Activated CD8-positive, alpha-beta memory T cell treated with anti-CD3 and anti-CD28 coated beads, Interleukin-2, amount 10 ng/mL, durations not matched to agents 7 days and 5 days (primary cell): ENCODE measurements around the gene EFCAB11. TPM values are rescaled to one million over a fixed set of nuclear protein-coding genes. Genes with fewer than 3 reads are reported as not detected.

Source experiments
- ATAC-seq: fragments of 150-1000 bp; cut with Tn5 transposase; one replicate; pipeline ENCODE4 v1.10.0; 2021; ENCODE audit warnings: moderate library complexity
- CTCF ChIA-PET: fragments of 350-600 bp; sonication (Branson Sonifier 250); formaldehyde crosslinking; loops from one replicate; lab custom pipeline; 2021; ENCODE audit warnings: antibody characterized with exemption; lab: Charles Lee
- DNase-seq: peaks from one replicate; pipeline ENCODE4 v3.0.0-alpha.2; 2020
- H3K27ac Mint-ChIP-seq: one replicate; pipeline ENCODE4 v1.8.0; 2021; ENCODE audit warnings: mild to moderate bottlenecking, mixed read lengths
- H3K27me3 Mint-ChIP-seq: one replicate; pipeline ENCODE4 v1.8.0; 2021; ENCODE audit warnings: mixed read lengths
- H3K36me3 Mint-ChIP-seq: one replicate; pipeline ENCODE4 v1.8.0; 2021; ENCODE audit warnings: mild to moderate bottlenecking, mixed read lengths
- H3K4me1 Mint-ChIP-seq: one replicate; pipeline ENCODE4 v1.8.0; 2021; ENCODE audit warnings: mixed read lengths
- H3K4me3 Mint-ChIP-seq: one replicate; pipeline ENCODE4 v1.8.0; 2021; ENCODE audit warnings: mild to moderate bottlenecking, moderate library complexity, mixed read lengths
- H3K9me3 Mint-ChIP-seq: one replicate; pipeline ENCODE4 v1.8.0; 2022; ENCODE audit warnings: low read depth, mixed read lengths
- total RNA-seq, 2 experiments: library from RNA; stranded (reverse); gene quantifications; one replicate each; pipeline ENCODE4 v1.2.3, GENCODE V29; 2021

Gene EFCAB11, protein sequence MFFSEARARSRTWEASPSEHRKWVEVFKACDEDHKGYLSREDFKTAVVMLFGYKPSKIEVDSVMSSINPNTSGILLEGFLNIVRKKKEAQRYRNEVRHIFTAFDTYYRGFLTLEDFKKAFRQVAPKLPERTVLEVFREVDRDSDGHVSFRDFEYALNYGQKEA
- 10 to 100 TPM; 11.3 to 12.4 TPM for total RNA-seq

DNA sequence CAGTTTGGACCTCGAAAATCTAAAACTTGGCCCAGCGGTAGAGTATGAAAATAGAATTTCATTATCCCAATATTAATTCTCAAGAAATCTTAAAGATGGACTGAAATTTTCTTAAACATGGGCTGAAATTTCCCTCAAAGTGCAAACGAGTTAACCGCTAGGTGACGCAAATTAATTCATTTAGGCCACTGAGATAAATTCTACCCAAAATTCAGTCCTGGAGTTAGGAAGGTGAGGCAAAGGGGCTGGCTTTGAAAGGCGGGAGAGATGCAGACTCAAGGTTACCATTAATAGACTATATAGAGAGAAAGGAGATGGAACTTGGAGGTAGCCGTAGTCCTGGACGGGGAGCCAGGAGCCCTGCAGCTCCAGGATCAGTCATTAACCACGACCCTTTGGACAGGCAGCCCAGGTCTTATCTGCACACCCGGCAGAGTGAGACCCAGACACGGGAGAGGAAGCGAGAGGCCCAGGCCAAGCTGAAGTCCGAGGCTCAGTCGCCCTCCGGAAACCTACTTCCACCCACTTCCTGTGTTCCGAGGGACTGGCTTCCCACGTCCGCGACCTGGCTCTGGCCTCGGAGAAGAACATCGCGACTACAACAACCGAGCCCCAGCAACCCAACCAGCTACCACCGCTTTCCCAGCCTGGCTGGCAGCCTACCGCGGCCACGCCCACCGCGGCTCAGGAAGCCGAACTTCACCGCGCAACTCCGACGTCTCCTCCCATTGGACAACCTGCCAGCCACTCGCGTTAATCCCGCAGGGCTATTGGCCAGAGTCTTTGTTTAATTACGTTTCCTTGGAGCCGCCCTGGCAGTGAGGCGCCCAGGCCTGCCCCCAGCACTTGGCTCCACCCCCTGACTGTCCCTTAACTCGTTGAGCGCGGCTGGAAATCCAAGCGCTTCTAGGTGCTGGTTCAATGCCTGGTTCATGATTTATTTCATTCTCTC lies at the start of gene EFCAB11:
Gene EFCAB11, minus strand, starts transcription at position 661 of the 952 bp plus-strand sequence. Its CDS starts 70 bp downstream, at position 591.
- H3K27ac Mint-ChIP-seq = peak within 1 kb of the TSS; percentile 90
- H3K36me3 Mint-ChIP-seq = peaks cover 41% of the 10 kb centered on the region
- ATAC-seq (peak; percentile 85), DNase-seq (peak; percentile 98)
- H3K9me3 Mint-ChIP-seq = no peaks in the 10 kb centered on the region
- H3K4me3 Mint-ChIP-seq = peak within 1 kb of the TSS; percentile 93
- H3K4me1 Mint-ChIP-seq = peaks cover 43% of the 10 kb centered on the region
- no peaks in the 10 kb centered on the region for H3K27me3 Mint-ChIP-seq
- CTCF ChIA-PET = interaction anchor here (1.0 to 10.6 kb wide), 5 partner anchors 13 to 445 kb away, joined by 3 to 81 read pairs (median 10); no protein-coding TSS in a partner anchor

DNA sequence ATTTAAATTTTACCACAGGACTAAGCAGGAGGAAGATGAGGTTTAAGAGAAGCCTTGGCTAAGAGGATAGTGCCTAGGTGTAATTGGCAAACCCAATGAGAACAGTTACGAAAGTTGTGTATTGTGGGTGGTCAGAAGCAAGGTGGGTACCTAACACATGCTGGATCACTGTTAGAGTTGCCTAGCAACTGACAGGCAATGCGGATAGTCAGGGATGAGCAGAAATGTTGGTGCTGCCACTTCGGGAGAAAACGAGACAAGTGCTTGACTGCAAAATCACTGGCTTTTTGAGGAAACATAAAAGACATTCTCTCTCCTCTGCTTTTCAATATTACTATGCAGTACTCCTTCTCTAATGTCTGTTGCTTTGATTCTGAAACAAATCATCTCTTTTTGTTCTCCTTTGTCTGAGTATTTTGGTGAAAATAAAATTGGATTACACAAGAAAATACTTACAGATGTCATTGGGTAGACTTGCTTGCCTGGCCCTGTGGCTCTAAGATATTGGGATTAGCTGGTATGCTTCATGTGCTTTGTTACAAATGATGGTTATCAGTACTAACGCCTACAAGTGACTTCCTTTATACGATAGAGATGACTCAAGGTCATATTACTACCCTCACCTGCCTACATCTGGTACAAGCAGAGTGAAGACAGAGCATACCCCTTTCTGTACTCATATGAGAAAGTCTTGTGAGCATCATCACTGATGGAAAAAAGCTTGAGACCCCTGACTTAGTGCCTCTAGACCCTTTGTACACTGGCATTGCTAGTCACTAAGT lies 49.2 kb upstream of the EFCAB11 start:
- CTCF ChIA-PET = interaction anchor here (2.6 kb wide), 1 partner anchor 30 kb away, joined by 11 read pairs; no protein-coding TSS in a partner anchor
- peak; percentile 51 for ATAC-seq
- H3K36me3 Mint-ChIP-seq = peaks cover 48% of the 10 kb centered on the region

DNA sequence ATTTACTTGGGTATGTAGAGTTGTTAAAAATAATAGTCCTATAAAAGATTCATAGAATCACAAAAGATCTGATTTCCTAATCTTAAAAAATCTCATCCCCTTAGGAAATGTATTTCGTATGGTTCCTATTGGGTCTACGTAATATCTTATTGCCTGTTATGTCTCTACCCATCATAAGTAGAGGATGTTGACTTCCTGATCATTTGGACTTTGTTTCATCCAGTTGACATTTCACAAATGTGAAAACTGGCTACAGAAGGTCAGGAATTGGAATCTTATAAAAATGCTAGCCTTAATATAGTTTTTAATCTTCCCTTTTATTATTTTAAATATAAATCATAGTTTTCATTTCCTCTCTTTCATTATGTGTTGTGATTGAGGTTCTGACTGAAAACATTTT lies 46.4 kb upstream of the EFCAB11 start:
- Mint-ChIP-seq H3K27ac (no peak overlapping the region), H3K9me3 (no peaks in the 10 kb centered on the region), H3K27me3 (no peaks in the 10 kb centered on the region), H3K36me3 (peaks cover 50% of the 10 kb centered on the region), H3K4me1 (peaks cover 12% of the 10 kb centered on the region), H3K4me3 (no peak overlapping the region)
- CTCF ChIA-PET = interaction anchor here (2.6 kb wide), 1 partner anchor 28 kb away, joined by 11 read pairs; no protein-coding TSS in a partner anchor
- ATAC-seq = no peak
- DNase-seq = no peak

More for the DNA sequence above, 49.2 kb upstream of the EFCAB11 start:
- H3K27me3 Mint-ChIP-seq = no peaks in the 10 kb centered on the region
- H3K4me1 Mint-ChIP-seq = peaks cover 18% of the 10 kb centered on the region
- H3K27ac Mint-ChIP-seq = no peak overlapping the region
- no peak for DNase-seq
- no peak overlapping the region for H3K4me3 Mint-ChIP-seq
- H3K9me3 Mint-ChIP-seq = no peaks in the 10 kb centered on the region

DNA sequence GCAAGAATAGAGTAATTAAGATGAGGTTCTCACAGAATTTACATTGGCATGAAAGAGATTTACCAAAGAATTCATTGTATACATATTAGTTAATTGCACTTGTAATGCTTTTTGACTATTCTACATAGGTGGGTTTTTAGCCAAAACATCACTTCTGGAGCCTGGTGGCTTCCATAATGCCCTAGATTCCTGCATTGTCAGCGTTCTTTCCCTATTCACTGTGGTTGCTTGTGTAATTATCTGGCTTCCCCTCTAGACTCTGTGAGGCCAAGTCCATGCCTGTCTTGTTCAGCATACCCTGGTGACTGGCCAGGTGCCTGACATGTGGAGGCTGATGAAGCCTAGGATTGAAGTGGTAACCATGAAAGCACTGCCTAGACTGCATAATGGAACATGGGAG lies 42.4 kb upstream of the EFCAB11 start:
- no peaks in the 10 kb centered on the region for H3K27me3 Mint-ChIP-seq
- H3K9me3 Mint-ChIP-seq = no peaks in the 10 kb centered on the region
- peaks cover 46% of the 10 kb centered on the region for H3K36me3 Mint-ChIP-seq
- H3K4me1 Mint-ChIP-seq = no peaks in the 10 kb centered on the region
- DNase-seq (no peak), ATAC-seq (no peak)
- no peak overlapping the region for H3K27ac Mint-ChIP-seq
- CTCF ChIA-PET = no interaction called here
- H3K4me3 Mint-ChIP-seq = no peak overlapping the region

DNA sequence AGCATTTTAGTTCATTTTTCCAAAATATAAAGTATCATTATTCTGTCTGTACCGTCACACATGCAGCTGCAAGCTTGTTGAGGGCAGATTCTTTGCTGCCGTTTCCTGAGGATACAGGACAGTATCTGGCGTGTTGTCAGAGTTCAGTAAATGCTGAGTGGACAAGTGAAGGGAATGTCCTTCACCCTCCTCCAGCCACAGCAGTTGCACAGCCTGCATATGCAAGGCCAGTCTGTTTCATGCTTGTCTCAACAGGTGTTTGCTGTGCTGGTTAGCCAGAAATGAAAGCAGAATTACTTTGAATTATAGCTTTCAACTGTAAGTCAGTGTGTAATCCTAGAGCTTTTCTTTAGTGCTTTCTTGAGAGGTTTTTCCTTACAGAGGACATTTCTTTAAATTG lies 37.7 kb upstream of the EFCAB11 start:
- CTCF ChIA-PET = interaction anchor here (0.8 to 1.2 kb wide), 3 partner anchors 20 to 242 kb away, joined by 3 to 4 read pairs (median 4); no protein-coding TSS in a partner anchor
- Mint-ChIP-seq H3K9me3 (no peaks in the 10 kb centered on the region), H3K27me3 (no peaks in the 10 kb centered on the region), H3K36me3 (peaks cover 47% of the 10 kb centered on the region), H3K4me1 (no peaks in the 10 kb centered on the region), H3K27ac (no peak overlapping the region), H3K4me3 (no peak overlapping the region)
- ATAC-seq (no peak), DNase-seq (no peak)

DNA sequence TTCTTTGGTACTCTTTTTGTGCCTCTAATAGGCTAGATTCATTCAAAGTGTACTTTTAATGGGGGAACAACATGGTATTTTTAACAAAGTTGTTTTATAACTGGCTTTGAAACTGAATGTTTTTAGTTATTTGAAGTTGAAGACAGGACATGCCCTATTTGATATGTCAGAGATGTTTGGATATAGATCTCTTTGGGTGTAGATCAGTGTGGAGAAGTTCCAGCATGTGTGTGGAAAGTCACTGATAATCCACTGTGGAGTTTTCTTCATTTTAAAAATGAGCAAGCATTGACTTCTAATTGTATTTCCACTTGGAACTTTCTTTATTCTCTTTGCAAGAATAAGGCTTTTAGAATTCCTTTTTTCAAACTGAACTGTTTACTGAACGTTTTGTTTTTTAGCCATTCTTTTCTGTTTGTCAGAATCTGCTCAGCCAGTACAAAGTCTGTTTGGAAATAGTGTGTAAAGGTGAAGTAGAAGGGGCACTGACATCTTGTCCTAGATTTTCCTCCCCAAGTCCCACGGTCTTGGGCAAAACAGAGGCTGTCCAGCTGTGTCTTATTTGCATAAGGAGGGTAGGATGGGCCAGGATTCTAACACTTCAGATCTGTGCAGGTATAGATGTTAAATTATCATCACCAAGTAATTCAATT lies 36.2 kb upstream of the EFCAB11 start:
- CTCF ChIA-PET = no interaction called here
- Mint-ChIP-seq H3K9me3 (no peaks in the 10 kb centered on the region), H3K36me3 (peaks cover 41% of the 10 kb centered on the region), H3K27me3 (no peaks in the 10 kb centered on the region), H3K4me3 (no peak overlapping the region), H3K27ac (no peak overlapping the region), H3K4me1 (no peaks in the 10 kb centered on the region)
- no peak for DNase-seq
- no peak for ATAC-seq

DNA sequence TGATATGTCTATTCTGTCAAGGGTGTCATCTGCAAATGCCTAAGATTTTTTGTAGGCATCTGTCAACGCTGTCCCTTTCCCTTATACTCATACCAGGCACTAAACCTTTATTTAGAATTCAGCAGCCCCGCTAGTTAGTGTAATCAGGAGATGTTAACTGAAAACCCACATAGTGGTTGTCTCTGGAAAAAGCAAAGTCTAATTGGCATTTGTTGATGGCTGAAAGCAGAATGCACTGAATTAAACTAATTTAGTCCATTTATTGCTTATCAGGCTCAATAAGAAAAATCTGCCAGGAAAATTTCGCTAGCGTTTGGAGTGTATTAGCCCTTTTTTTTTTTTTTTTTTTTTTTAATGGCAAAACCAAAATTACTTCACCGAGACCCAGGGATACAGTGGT lies 35.7 kb upstream of the EFCAB11 start:
- no peak for DNase-seq
- no peaks in the 10 kb centered on the region for H3K9me3 Mint-ChIP-seq
- no peaks in the 10 kb centered on the region for H3K4me1 Mint-ChIP-seq
- no peak for ATAC-seq
- no peak overlapping the region for H3K4me3 Mint-ChIP-seq
- H3K27me3 Mint-ChIP-seq = no peaks in the 10 kb centered on the region
- CTCF ChIA-PET = interaction anchor here (1.1 to 1.9 kb wide), 2 partner anchors 17 to 25 kb away, joined by 3 to 7 read pairs; no protein-coding TSS in a partner anchor
- no peak overlapping the region for H3K27ac Mint-ChIP-seq
- H3K36me3 Mint-ChIP-seq = peaks cover 41% of the 10 kb centered on the region

DNA sequence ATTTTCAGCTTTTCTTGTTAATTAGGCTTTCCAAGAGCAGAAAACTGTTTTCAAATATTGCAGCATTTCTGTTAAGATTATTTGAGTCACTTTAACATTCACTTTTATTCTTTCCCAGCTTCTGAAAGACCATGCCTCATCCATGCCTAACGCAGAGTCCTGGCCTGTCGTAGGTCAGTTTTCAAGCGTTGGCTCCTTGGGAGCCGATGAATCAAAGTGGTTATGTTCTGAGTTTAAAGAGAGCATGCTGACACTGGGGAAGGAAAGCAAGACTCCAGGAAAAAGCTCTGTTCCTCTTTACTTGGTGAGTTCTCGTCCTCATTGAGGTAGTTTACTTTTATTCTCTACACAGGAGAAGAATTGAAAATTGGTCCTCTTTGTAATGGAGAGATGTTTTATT lies 34.3 kb upstream of the EFCAB11 start:
- no peak for DNase-seq
- CTCF ChIA-PET = interaction anchor here (1.9 kb wide), 1 partner anchor 16 kb away, joined by 7 read pairs; no protein-coding TSS in a partner anchor
- Mint-ChIP-seq H3K36me3 (peaks cover 43% of the 10 kb centered on the region), H3K4me3 (no peak overlapping the region), H3K9me3 (no peaks in the 10 kb centered on the region), H3K27ac (no peak overlapping the region), H3K27me3 (no peaks in the 10 kb centered on the region), H3K4me1 (no peaks in the 10 kb centered on the region)
- no peak for ATAC-seq

DNA sequence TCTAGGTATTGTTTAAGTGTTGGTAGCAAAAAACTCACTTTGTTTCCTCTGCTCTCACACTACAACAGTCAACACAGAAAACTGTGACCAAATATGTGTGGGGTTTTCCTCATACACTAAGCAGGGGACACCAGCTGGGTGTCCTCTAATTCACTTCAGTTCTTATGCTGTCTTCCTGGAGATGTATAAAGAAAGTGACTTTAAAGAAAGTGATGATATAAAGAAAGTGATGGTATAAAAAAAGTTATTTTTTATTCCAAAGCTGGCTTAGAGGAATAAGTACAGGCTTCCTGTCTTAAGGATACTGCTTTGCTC lies 32.6 kb upstream of the EFCAB11 start:
- Mint-ChIP-seq H3K9me3 (no peaks in the 10 kb centered on the region), H3K27me3 (no peaks in the 10 kb centered on the region)

DNA sequence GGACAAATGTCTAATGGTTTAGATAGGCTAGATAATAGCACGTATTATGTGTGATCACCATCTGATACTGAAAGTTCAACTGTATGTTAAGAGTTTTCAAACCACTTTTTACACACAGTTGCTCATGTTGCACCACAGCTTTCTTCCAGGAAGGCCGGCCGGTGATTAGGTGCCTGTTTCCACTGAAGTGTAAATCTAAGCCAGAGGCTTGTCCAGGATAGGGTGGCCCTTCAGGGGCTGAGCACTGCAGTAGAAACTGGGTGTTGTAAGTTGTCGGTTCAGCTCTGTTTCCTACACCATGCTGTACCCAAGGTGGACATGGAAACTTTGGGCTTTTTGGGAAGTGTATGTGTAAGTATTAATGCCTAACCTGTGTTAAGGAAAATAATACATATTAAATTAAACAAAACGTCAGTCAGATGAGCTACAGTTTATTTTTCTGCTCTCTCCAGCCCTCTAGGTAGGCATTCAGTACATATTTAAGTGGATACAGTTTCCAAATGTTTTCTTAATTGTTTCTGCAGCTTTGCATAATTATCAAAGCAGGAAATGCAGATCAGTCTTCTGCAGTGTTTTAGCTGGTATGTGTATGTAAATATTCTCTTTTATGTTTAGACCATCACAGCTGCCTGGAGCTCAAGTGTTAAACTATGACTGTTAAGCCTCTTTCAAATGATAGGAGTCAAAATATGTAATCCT lies 32.1 kb upstream of the EFCAB11 start:
- H3K9me3 Mint-ChIP-seq = no peaks in the 10 kb centered on the region
- H3K4me3 Mint-ChIP-seq = no peak overlapping the region
- H3K27ac Mint-ChIP-seq = no peak overlapping the region
- no peaks in the 10 kb centered on the region for H3K4me1 Mint-ChIP-seq
- no peaks in the 10 kb centered on the region for H3K27me3 Mint-ChIP-seq
- DNase-seq = no peak
- no peak for ATAC-seq
- CTCF ChIA-PET = interaction anchor here (1.1 to 4.1 kb wide), 2 partner anchors 14 to 249 kb away, joined by 3 to 23 read pairs; no protein-coding TSS in a partner anchor
- H3K36me3 Mint-ChIP-seq = peaks cover 36% of the 10 kb centered on the region

More for the DNA sequence above, 32.6 kb upstream of the EFCAB11 start:
- Mint-ChIP-seq H3K27ac (no peak overlapping the region), H3K36me3 (peaks cover 36% of the 10 kb centered on the region), H3K4me1 (no peaks in the 10 kb centered on the region), H3K4me3 (no peak overlapping the region)
- CTCF ChIA-PET = interaction anchor here (1.1 to 4.1 kb wide), 2 partner anchors 14 to 248 kb away, joined by 3 to 23 read pairs; no protein-coding TSS in a partner anchor
- ATAC-seq = no peak
- no peak for DNase-seq

DNA sequence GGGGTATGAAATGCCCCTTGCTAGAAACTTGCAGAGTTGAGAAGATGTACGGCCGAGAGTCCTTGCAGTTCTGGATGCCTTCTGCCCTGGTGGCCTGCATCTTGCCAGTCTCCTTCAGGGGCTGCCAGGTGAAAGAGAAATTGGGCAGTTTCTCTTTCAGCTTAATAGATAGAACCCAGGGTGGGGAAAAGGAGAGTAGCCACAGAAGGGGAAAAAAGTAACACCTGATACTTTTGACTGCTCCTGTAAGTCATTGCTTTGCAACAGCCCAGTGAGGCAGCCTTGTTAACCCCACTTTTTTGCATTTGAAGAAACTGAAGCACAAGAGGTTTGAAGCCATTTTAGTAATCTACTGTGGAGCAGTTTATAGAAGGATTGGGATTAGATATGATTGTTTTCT lies 28.8 kb upstream of the EFCAB11 start:
- ATAC-seq = no peak
- peak overlapping the region; percentile 8 for H3K27ac Mint-ChIP-seq

DNA sequence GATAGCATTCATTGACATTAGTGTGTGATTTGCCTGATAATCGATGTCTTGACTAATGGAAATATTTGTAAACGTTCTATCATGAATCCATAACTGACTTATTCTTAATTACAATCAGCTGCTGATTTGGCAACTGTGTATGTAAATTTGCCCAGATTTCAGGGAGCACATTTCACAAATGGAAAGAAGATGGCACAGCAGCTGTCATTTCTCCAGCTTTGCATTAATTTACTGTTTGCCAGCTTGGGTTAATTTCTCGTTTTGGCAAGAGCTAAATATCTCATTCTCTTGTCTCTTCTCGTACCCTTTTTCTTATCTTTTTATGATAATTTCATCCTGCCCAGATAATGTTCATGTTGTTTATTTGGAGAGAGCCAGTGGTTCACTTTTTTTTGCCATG lies 24.1 kb upstream of the EFCAB11 start:
- H3K4me3 Mint-ChIP-seq = no peak overlapping the region
- no peak overlapping the region for H3K27ac Mint-ChIP-seq
- H3K9me3 Mint-ChIP-seq = no peaks in the 10 kb centered on the region
- no peak for DNase-seq
- no peaks in the 10 kb centered on the region for H3K27me3 Mint-ChIP-seq
- no peak for ATAC-seq
- peaks cover 36% of the 10 kb centered on the region for H3K36me3 Mint-ChIP-seq
- CTCF ChIA-PET = interaction anchor here (0.9 to 1.2 kb wide), 2 partner anchors 39 to 84 kb away, joined by 3 to 4 read pairs; partner anchors contain the start of gene KCNK13
- H3K4me1 Mint-ChIP-seq = no peaks in the 10 kb centered on the region

More for the DNA sequence above, 28.8 kb upstream of the EFCAB11 start:
- H3K36me3 Mint-ChIP-seq = peaks cover 40% of the 10 kb centered on the region
- H3K4me3 Mint-ChIP-seq = no peak overlapping the region
- DNase-seq = no peak
- no peaks in the 10 kb centered on the region for H3K4me1 Mint-ChIP-seq
- H3K9me3 Mint-ChIP-seq = no peaks in the 10 kb centered on the region
- H3K27me3 Mint-ChIP-seq = no peaks in the 10 kb centered on the region
- CTCF ChIA-PET = interaction anchor here (2.5 kb wide), 1 partner anchor 10 kb away, joined by 20 read pairs; no protein-coding TSS in a partner anchor
